Fibroblast of skin of left quadriceps (primary cell): ENCODE data around the gene KRTAP10-1.

Experiments
- DNase-seq, 2 experiments: peaks; one replicate each; pipeline ENCODE4 v3.0.0-alpha.2; 2013; ENCODE audit warnings: low read depth in 2 of 2

KRTAP10-1 gene

GRCh38 chr21:44515359-44516165 is 24.4 kb downstream of the KRTAP10-1 start:
- no peak for DNase-seq

GRCh38 chr21:44514746-44515358 is 25.1 kb downstream of the KRTAP10-1 start:
- DNase-seq, result no peak

GRCh38 chr21:44514218-44514520 is 25.8 kb downstream of the KRTAP10-1 start:
- DNase-seq, result no peak

DNA sequence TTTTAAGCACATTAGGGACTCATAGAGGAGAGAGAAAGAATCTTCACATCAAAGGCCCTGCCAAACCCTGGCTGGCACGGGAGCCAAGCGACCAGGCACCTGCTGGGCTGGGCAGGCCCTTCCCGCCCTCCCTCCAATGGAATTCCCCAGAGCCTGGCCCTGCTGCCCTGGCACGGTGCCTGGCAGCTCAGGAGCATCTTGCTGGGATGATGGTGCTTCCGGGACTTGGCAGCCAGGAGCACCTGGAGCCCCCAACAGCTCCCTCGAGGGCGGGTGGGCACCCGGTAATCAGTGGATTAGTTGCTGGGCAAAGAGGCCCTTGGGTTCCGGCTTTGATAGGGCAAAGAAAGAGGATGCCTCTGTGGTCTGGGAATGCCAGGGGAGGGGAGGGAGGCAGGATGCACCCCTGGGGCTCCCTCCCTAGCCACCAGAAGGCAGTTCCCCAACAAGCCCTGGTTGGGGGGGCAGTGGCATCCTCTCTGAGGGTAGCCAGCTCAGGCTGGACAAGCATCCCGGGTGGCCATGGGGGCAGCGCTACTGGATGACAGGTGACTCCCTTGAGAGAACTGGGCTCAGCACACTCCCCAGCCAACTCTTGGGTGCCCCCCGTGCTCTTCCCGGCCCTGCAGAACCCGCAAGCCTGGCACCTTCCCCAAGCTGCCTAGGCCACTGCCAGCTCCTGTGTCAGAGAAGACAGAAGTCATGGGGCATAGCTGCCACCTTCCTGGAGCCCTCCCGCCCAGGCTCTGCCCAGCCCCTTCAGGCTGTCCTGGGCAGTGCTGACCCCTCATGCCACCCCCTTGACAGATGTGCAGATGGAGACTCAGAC is 26.4 kb downstream of the KRTAP10-1 start:
- no peak for DNase-seq

DNA sequence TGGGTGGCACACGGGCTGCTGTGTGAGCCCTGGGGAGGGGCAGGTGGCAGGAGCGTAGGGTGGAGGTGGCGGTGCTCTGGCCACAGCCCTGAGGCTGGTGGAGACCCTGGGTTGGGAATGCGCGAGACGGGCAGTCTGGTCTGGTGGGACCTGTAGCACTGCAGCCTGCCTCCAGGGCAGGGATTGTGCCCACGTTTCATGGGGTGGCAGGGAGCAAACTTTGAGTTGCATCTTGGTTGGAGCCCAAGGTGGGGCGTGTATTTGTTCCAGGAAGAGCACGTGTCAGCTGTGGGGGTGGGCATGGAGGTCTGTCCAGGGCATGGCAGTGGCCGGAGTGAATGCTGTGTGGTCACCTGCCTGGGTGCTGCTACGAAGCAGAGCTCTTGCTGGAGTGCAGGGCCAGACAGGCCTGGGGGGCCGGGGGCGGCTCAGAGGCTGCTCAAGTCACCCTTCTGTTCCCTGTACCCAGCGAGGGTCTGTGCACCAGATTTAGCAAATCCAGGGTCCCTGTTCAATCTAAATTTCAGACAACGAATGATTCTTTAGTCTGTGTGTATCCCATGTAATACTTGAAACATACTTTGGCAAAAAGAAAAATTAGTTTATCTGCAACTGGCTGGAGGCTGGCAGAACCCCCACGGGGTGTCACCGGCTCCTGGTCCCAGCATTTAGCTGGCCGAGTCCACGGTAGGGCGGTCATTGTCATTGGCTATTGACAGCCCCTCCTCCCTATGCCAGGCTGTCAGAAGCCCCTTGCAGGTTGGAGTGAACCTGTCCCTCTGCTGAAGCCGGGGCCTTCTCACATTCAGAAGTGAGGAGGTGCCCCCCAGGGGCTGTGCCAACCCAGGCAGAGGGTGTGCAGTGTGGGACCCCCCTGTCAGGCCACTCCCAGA is 27.3 kb downstream of the KRTAP10-1 start:
- DNase-seq, result no peak

DNA sequence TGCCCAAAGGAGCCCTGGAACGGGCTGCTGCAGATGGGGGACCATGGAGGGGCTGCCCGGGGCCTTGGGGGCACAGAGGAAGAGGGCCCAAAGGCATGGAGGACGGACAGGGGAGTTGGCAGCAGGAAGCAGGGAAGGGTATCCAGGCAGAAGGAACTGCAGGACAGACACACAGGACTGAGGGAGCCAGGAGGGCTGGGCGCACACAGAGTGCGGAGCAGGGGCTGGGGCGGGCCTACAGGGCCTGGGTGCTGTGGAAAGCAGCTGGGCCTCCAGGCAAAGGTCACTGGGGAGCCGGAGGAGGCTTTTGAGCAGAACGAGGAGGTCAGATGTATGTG is 28.1 kb downstream of the KRTAP10-1 start:
- DNase-seq, result no peak

DNA sequence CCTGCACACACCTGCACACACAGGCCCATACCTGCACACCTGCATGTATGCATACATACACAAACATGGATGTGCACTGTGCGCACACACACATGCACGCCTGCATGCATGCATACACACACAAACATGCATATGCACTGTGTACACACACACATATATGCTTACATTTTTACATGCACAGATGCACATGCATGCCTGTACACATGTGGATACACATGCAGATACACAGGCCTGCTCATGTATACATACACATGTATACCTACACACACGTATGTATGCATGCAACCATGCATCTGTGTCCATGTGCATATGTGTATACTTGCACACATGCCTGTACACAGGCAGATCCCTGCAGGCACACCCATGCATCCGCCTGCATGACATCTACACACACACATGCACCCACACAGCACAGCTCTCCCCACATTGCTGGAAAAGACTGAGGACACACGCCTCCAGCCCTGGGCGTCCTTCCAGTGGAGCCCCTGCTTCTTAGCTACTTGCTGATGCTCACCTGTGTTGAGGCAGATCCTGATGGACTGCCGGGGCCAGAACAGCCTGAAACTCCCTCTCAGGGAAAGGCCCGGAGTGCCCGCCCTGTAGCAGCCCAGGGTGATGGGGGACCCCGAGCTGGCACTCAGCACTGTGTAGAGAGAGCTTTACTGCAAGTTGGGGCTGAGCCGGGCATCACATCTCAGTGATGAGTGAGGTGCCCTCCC is 28.6 kb downstream of the KRTAP10-1 start:
- DNase-seq, result no peak

DNA sequence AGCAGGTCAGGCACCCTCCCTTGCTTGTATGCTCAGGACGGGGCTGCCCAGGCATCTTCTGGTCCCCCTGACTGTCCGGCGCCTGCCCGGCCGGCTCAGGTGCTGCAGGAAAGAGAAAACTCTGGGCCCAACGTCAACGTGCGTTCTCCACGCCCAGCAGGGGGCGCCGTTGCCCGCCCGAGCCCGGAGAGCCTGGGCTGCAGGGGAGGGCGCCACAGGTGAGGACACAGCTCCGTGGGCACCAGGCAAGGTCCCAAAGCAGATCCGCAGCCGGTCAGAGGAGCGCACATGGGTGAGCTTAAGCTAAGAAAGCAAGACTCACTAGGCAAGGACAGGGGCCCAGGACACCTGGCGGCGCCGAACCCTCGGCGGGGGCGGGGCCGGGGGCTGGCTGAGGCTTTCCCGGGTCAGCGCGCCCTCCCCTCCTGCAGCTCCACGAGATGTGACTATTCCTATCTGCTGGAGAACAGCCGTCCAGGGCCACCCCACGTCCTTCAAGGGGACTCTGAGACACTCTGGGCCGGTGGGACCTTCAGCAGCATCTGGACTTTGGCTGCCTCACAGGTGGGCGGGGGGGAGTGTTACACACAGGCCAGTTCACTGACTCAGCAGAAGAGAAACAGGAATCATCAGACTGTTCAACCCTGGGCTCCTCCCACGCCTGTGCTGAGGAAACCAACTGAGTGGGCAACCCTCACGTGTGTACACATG is 29.3 kb downstream of the KRTAP10-1 start:
- DNase-seq, result peak in 1 of 2 experiments; percentile 3

DNA sequence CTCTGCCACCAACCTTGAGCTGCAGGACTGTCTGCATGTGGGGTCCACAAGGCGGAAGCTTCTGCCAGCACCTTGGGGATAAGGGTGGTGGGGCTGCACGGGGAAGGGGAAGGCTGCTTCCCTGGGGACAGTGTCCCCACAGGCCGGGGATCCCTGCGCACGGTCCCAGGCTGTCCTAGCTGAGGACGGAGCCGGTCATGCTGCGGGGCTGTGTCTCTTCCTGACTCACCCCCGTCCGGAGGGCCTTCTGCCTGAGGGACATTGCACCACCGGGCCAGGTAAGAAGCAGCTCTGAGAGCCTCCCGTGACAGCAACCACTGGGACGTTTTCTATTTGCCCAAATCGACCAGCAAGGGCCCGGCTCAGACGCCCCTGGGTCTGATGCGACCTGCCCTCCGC is 29.9 kb downstream of the KRTAP10-1 start:
- no peak for DNase-seq

DNA sequence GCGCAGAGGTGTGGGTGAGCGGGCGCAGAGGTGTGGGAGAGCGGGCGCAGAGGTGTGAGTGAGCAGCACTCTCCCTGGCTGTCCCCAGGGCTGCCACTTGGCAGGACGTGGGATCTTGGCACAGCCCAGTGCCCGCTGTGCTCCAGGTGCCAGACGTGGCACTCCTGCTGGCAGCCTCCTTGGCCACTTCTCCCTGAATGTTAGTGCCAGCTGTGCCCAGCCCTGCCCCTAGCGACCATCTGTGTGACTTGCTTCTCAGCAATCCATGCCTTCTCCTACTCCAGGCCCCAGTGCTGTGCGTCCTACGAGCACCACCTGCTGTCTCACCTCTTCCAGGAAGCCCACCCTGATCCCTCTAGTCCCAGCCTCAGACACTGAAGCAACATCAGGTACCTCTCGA is 30.5 kb downstream of the KRTAP10-1 start:
- no peak for DNase-seq

DNA sequence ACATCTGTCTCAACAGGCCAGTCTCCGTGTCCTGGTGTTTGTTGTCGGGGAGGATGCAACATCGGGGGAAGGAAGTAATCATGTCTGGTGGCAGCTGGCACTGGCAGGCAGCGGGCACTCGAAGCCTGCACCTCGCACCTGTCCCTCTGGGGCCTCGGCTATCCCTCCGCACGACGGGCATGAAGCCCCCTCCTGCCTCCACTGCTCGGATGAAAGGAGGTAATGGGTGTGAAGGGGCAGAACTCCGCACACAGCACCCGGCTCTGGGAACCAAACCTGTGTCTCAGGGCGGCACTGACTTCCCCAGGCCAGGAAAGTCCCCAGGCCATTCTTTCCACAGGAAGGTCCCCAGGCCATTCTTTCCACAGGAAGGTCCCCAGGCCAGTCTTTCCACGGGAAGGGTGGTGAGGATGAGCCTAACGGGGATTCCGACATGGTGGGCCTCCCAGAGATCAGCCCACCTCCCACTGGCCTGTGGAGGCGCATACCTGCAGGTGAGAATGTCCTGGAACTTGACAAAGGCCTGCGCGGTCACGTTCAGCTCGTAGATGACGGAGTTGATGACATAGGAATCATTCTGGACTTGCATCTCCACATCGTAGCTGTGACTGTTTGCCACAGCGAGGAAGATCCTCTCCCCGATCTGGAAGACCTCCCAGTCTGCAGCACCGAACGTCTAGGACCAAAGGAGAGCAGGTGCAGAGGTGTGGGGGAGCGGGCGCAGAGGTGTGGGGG is 31.1 kb downstream of the KRTAP10-1 start:
- DNase-seq, result no peak

- DNase-seq, result no peak
These were observed 31.6 kb downstream of the KRTAP10-1 start for GRCh38 chr21:44508426-44508710.

- DNase-seq, result no peak
These were observed 32.1 kb downstream of the KRTAP10-1 start for GRCh38 chr21:44507673-44508425.

- DNase-seq, result no peak
These were observed 33.4 kb downstream of the KRTAP10-1 start for GRCh38 chr21:44506279-44507255.

DNA sequence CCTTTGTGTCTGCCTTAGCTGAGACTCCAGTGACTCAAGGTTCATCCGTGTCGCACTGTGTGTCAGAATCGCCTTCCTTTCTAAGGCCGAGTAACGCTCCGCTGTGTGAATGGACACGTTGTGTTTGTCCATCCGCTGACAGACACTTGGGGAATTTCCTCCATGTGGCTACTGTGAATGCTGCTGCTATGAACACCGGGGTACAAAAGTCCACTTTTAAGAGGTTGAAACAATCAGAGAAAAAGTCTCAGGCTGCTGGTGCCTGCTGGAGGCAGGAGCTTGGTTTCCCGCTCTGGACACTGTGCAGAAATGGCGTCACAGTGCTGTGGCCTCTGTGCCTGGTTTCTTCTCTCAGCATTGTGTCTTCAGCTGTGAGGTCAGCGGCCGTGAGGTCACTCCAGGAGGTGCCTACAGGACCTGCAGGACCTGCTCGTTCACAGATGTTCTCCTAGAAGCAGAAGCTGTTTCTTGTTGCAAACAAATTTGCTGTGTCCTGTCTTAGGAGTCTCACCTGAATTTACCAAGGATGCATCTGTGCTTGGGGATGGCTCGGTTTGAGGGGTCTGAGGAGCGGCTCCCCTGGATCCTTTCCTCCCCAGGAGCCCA is 34.2 kb downstream of the KRTAP10-1 start:
- no peak for DNase-seq

DNA sequence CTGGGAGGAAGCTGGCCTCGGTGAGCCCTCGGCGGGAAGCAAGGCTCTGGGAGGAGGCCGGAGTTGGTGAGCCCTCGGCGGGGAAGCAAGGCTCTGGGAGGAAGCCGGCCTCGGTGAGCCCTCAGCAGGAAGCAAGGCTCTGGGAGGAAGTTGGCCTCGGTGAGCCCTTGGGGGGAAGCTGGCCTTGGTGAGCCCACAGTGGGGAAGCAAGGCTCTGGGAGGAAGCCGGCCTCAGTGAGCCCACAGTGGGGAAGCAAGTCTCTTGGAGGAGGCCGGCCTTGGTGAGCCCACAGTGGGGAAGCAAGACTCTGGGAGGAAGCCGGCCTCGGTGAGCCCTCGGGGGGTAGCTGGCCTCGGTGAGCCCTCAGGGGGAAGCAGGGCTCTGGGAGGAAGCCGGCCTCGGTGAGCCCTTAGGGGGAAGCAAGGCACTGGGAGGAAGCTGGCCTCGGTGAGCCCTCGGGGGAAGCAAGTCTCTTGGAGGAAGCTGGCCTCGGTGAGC is 36.0 kb downstream of the KRTAP10-1 start:
- DNase-seq, result no peak
